GM23338 (cell line): Measurements from ENCODE around the gene HCRTR1. TPM values are rescaled to one million over a fixed set of nuclear protein-coding genes. Genes with fewer than 3 reads are reported as not detected.

Source experiments
- CREB1 ChIP-seq: fragments of 250-450 bp; sonication (Bioruptor Pico); IDR thresholded peaks from 2 replicates; pipeline ENCODE4 v1.5.0; 2020; ENCODE audit warnings: low read depth, mild to moderate bottlenecking, moderate library complexity
- CTCF ChIP-seq, 2 experiments: fragments of 200-600 bp in 1 of 2; sonication (generic) in 1 of 2; conservative IDR thresholded peaks; 2 replicates each; pipeline versions ENCODE4 v1.5.1 to v1.6.1; 2016 to 2017; ENCODE audit warnings: antibody characterized with exemption in 2 of 2, low read depth in 2 of 2, mild to moderate bottlenecking in 2 of 2, moderate library complexity in 1 of 2
- EZH2 ChIP-seq: fragments of 200-600 bp; sonication (generic); IDR thresholded peaks from one replicate; pipeline ENCODE4 v1.8.0; 2017; ENCODE audit warnings: antibody characterized with exemption, mild to moderate bottlenecking, low read depth; ENCODE audit not compliant: unreplicated experiment
- JUNB ChIP-seq: IDR thresholded peaks from one replicate; pipeline ENCODE4 v1.6.1; 2016; ENCODE audit warnings: antibody characterized with exemption; ENCODE audit not compliant: unreplicated experiment
- REST ChIP-seq: IDR thresholded peaks from one replicate; pipeline ENCODE4 v1.6.1; 2018; ENCODE audit warnings: antibody characterized with exemption; ENCODE audit not compliant: unreplicated experiment
- ZNF114 ChIP-seq: fragments of 250-450 bp; sonication (Bioruptor Pico); IDR thresholded peaks from 2 replicates; pipeline ENCODE4 v1.5.0; 2020; ENCODE audit warnings: mild to moderate bottlenecking, moderate library complexity
- ZNF462 ChIP-seq: fragments of 250-450 bp; sonication (Bioruptor Pico); IDR thresholded peaks from 2 replicates; pipeline ENCODE4 v1.5.0; 2020; ENCODE audit warnings: mild to moderate bottlenecking, moderate library complexity
- polyA plus RNA-seq: library from polyadenylated mRNA; unstranded; fragments of >200 nt; fragmentation: Nextera tagmentation; extraction: Ambion mirVana; gene quantifications from 2 replicates; pipeline ENCODE4 v1.2.1, GENCODE V29; 2016
- total RNA-seq: library from RNA; depleted of rRNA; stranded (reverse); fragments of >200 nt; shearing (Covaris generic); gene quantifications from 2 replicates; pipeline ENCODE4 v1.2.3, GENCODE V29; 2014

The HCRTR1 gene
- total and polyA plus RNA-seq, 2 experiments from 2014 or later, result 0.15 to 1.0 TPM

GRCh38 chr1:31653717-31654473 lies 36.4 kb downstream of the HCRTR1 start (continued):
- no peak for TF ChIP-seq ZNF462 (CRISPR knock-in tag)
- no peak for TF ChIP-seq REST
- TF ChIP-seq CREB1 (CRISPR knock-in tag), result no peak
- TF ChIP-seq JUNB, result no peak
- TF ChIP-seq ZNF114 (CRISPR knock-in tag), result no peak
- TF ChIP-seq EZH2, result no peak
- no peak for TF ChIP-seq CTCF (conservative IDR thresholded peaks at IDR 0.05; ENCODE audit: low read depth in 2 of 2)
